GM12801 (cell line): ENCODE results near the gene LGALS7B.

Experiments used
- TF ChIP-seq, protein P1 (sequence below): IDR thresholded peaks from one replicate; pipeline ENCODE4 v1.5.1; 2011; ENCODE audit warnings: control low read depth; ENCODE audit not compliant: insufficient read length; ENCODE audit errors: extremely low read depth

The LGALS7B gene

DNA sequence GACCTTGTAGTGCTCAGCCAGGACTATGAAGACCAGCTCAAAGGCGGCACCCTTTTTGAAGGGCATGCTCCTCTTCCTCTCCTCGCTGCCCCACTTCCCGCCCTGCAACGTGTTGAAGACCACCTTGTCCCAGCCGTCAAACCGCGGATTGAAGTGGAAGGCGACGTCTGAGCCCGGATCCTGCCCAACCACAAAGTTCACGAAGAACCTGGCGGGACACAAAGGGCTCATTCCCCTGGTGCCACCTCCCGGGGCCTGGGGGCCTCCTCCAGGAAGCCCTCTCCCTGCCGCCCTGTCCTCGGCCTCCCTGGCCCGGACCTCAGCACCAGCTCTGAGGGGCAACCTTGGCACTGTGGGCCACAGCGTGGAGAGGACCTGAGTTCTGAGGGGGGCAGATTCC lies 19.7 kb downstream of the LGALS7B start:
- TF ChIP-seq, protein P1, sequence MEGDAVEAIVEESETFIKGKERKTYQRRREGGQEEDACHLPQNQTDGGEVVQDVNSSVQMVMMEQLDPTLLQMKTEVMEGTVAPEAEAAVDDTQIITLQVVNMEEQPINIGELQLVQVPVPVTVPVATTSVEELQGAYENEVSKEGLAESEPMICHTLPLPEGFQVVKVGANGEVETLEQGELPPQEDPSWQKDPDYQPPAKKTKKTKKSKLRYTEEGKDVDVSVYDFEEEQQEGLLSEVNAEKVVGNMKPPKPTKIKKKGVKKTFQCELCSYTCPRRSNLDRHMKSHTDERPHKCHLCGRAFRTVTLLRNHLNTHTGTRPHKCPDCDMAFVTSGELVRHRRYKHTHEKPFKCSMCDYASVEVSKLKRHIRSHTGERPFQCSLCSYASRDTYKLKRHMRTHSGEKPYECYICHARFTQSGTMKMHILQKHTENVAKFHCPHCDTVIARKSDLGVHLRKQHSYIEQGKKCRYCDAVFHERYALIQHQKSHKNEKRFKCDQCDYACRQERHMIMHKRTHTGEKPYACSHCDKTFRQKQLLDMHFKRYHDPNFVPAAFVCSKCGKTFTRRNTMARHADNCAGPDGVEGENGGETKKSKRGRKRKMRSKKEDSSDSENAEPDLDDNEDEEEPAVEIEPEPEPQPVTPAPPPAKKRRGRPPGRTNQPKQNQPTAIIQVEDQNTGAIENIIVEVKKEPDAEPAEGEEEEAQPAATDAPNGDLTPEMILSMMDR = no peak

DNA sequence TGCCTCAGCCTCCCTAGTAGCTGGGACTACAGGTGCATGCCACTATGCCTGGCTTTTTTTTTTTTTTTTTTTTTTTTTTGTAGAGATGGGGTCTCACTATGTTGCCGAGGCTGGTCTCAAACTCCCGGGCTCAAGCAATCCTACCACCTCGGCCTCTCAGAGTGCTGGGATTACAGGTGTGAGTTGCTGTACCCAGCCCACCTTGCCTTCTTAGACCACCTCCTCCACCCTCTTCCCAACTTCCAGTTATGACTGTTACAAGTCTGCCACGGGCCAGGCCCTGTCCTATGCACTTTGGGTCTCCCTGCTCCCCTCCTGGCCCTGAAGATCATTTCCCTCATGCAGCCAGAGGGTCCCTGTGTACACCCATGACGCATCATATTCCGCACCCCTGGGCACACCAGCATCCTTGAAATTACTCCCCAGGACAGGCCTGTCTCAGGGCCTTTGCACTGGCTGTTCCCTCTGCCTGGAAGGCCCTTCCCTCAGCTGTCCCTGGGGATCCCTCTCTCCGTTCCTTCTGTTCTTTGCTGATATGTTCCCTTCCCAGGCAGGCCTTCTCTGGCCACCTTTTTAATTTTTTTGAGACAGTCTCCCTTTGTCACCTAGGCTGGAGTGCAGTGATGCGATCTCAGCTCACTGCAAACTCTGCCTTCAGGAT lies 20.7 kb downstream of the LGALS7B start:
- TF ChIP-seq, protein P1 = no peak

DNA sequence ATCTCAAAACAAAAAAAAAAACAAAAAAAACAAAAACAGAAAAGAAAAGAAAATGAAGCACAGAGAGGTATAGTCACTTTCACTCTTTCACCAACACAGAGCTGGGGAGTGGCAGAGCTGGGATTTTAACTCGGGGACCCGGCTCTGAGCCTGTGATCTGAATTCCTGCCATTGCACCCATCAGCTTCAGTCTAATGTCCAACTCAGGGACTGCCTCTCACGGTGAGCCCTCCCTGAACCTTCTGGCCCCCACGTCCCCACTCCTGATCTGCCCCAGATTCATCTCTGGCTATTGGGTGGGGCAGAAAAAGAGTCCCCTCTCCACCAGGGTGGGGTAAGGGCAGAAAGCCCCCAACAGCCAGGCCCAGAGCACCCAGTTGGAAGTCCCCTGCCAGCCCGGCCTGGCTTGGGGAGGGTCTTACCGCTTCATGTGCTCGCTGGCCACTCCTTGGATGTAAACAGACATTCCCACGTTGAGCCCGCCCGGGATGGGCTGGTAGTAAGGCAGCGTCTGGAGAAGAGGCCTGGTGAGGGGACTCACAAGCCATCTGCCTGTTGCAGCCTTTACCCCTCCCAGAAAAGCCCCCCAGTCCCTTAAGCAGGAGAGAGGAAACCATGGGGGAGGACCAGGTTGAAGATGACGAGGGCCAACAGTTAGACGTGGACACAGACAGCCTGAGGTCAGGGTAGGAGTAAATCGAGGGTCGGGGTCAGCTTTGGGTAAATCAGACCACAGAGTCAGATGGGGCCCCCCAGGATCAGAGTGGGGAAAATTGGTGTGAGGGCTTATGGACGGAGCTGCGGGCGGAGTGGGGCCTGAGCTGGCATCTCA lies 23.2 kb downstream of the LGALS7B start:
- TF ChIP-seq, protein P1 = no peak

DNA sequence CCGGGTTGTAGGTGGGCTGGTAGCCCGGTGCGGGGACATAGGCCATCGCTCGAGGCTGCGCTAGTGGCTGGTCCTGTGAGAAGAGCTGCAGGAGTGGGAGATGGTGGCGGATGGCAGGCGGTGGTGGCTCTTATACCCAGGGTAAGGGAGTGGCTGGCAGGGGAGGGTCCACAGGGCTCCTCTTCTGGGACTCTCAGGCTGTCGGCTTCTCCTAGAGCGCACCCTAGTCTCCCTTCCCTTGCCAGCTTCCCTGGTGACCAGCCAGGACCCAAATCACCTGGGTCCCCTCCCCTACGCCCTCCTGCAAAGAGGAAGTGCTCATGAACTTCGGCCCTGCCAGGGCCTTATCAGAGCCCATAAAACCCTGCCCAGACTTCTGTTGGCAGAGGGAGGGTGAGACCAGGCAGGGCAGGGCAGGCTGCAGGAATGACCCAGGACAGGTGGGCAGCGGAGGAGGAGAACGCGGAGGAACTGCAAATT lies 23.9 kb downstream of the LGALS7B start, which contains the start of gene LGALS4:
Gene LGALS4 (minus strand): TSS at position 105 of the 480 bp plus-strand sequence. CDS start 59 bp downstream, at position 46.
- TF ChIP-seq, protein P1 = no peak

DNA sequence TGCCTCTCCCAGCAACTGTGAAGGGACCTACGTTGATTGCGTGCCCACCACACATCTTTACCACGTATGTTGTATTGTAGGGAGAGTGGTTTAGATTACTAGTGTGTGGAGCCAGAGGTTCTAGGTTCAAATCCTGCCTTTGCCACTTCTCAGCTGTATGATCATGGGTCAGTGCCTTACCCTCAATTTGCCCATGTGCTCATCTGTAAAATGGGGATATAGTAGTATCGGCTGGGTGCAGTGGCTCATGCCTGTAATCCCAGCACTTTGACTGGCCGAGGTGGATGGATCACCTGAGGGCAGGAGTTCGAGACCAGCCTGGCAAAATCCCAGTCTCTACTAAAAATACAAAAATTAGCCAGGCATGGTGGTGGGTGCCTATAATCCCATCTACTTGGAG lies 24.3 kb downstream of the LGALS7B start:
- TF ChIP-seq, protein P1 = no peak

DNA sequence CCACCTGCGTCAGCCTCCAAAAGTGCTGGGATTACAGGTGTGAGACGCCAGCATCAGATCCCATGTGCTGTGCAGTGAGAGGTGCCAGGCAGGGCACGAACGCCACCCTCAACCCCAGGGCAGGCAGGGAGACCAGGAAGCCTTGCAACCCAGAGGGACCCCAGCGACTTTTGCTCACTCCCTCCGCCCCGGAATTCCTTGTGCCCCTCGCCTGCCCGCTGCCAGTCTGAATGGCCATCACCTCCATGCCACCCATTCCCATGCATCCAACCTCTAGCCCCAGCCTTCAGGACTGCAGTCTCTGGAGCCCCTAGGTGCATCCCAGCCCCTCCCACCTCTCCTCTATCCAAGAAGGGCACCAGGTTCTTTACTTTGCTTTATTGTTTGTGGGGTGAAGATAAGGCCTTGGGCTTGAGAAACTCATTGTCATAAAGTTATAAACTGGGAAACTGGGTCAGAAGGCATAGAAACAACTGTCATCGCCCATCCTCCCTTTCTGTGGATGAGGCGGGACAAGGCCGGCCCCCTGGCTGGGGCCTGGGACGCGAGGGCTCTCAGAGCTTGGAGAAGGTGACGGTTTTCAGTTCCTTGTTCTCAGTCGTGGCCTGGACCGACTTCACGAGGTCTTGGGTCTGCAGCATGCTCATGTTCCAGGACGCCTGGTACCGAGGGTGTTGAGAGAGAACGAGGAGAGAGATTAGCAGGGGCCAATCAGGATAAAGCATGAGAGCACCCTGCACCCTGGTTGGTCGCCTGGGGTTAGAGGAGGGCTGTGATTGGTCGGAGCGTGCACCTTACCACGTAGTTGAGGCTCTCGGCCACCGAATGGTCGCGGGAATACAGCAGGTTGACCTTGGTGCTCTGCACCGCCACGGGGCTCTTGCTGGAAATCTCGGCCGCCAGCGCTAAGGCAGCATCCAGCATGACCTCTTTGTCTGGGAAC lies 26.3 kb downstream of the LGALS7B start:
- TF ChIP-seq, protein P1 = no peak

DNA sequence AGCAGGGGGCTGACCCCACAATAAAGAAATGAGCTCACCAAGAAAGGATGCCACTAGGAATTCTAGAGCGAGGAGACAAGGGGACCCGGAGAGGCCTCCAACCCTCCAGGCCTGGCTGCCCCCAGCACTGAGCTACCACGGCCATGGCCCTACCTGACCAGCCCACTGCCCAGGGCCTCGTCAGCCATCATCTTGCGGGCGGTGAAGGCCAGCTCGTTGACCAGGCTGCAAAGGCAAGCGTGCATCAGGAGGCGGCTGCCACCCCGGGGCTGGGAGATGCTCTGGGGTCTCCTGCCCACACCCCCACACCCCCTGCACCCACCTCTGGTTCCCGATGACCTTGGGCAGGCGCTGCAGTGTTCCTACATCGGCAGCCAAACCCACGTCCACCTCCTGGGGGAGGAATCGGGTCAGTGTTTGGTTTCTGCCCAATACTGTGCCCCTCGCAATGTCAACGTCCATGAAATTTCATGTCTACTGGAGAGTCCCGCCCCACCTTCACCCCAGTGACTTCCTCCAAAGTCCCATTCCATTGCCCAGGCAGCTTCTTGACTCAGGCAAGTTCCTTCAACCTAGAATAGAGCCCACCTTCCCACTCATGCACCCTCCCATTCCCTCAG lies 27.2 kb downstream of the LGALS7B start:
- TF ChIP-seq, protein P1 = no peak
